HG03108 (cell line): ENCODE results near the gene ELSPBP1.
"Not testable (repeated sequence)": the region's sequence is repeated elsewhere in the genome, so short reads cannot be mapped to it uniquely, and the experiment has no call there.

Experiments
- ATAC-seq: cut with Tn5 transposase; IDR thresholded peaks from one replicate; pipeline ENCODE4 v1.9.1; 2021; ENCODE audit warnings: moderate library complexity; ENCODE audit not compliant: unreplicated experiment

Gene ELSPBP1

DNA sequence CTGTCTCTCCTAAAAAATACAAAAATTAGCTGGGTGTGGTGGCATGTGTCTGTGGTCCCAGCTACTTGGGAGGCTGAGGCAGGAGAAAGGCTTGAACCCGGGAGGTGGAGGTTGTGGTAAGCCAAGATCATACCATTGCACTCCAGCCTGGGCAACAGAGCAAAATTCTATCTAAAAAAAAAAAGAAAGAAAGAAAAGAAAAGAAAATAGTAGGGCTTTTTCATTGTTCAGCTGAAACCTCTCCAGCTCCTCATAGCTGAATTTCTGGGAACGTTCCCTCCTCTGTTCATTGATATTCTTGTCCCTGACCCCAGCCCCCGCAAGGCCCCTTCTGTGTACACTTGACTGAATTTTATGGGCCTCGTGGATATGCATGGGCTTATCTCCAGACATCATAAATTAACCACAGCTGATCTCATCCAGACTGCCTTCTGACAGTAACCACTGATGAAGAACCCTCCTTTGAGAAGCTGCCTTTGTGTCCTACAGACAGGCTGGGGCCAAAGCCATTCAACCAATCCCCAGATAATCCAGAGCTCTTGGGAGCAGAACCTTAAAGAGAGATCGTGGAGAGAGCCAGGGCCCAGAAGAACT lies at the start of gene ELSPBP1:
ELSPBP1 (plus strand) TSS at position 424 of the 594 bp plus-strand sequence. CDS start 14,036 bp downstream, outside the sequence.
- no peak for ATAC-seq

DNA sequence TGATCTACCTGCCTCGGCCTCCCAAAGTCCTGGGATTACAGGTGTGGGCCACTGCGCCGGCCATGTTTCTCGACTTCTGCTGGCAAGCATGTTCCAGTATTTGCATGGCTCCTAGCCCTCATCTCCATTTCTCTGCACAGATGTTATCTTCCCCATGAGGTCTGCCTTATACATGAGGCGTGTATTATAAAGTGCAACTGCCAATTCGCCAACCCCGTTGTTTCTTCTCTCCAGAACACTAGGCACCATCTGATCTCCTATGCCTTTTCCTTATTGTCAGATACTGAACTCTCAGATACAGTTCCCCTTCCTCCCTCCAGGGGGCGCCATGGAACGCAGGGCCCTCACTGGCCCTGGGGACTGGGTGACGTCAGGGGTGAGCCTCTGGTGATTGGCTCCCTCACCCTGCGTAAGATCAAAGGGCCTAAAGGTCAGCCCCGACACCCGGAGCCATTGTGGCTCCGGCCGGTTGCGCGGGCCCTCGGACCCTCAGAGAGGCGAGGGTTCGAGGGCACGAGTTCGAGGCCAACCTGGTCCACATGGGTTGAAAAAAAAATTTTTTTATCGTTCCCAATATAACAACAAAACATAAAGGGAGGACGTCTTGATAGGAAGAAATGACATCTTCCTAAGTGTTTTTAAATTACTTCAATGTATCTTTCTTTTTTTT lies 44.4 kb upstream of the ELSPBP1 start:
- not testable (repeated sequence) for ATAC-seq

DNA sequence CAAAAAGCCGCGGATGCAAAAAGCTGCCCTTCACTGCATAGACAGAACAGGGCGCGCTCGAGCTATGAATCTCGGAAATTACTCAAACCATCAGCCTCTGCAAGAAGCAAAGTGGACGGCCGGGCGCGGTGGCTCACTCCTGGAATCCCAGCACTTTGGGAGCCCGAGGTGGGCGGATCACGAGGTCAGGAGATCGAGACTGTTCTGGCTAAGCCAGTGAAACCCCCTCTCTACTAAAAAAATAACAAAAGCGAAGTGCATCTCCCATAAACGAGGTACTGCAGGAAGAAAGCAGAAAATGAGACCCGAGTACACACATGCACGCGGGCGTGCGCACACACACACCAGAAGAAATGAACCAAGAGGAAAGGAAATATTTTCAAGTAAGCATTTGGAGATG lies 42.3 kb upstream of the ELSPBP1 start:
- ATAC-seq, result not testable (repeated sequence)

DNA sequence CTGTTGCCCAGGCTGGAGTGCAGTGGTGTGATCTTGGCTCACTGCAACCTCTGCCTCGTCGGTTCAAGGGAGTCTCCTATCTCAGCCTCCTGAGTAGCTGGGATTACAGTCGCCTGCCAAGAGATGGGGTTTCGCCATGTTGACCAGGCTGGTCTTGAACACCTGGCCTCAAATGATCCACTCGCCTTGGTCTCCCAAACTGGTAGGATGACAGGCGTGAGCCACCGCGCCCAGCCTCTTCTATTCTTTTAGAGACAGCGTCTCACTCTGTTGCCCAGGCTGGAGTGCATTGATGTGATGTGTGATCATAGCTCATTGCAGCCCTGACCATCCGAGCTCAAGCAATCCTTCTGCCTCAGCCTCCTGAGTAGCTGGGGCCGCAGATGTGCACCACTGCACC lies 38.5 kb upstream of the ELSPBP1 start:
- ATAC-seq, result not testable (repeated sequence)

DNA sequence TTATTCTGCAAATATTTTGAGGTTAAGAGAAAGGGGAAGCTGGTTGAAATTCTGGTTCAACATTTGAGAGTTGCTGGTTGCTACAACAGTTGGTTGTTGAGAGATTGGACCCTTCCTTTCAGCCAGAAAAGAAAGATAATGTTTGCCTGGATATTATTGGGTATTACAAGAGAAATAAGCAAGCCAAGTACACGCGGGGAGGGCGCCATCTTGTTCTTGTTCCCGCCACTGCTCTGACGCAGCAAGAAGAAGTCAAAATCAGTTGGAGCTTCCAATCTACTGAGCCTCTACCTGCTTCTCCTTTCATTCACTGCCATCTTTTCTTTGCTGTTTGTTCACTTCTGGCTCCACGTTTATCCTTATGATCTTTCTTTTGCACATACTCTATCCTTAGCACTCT lies 20.9 kb upstream of the ELSPBP1 start:
- no peak for ATAC-seq

DNA sequence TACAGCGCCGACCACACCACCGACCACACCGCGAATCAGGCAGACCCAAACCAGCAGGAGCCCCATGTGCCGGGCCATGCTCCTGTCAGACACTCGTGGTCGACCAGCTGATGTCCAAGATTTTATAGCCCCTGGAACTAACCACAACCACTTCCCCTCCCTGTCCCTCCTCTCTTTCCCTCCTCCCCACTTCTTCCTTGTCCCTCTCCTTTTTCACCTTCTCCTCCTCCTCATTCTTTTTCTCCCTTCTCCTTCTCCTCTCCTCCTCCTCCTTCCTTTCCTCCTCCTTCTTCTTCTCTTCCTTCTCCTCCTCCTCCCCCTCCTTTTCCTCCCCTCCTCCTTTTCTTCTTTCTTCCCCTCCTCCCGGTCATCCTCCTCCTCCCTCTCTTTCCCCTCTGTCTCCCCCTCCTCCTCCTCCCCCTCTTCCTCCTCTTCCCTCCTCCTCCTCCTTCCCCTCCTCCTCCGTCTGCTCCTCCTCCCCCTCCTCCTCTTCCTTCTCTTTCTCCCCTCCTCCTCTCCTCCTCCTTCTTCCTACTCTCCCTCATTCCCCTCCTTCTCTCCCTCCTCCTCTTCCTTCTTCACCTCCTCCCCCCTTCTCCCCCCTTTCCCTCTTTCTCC lies 3.1 kb upstream of the ELSPBP1 start:
- ATAC-seq, result no peak

DNA sequence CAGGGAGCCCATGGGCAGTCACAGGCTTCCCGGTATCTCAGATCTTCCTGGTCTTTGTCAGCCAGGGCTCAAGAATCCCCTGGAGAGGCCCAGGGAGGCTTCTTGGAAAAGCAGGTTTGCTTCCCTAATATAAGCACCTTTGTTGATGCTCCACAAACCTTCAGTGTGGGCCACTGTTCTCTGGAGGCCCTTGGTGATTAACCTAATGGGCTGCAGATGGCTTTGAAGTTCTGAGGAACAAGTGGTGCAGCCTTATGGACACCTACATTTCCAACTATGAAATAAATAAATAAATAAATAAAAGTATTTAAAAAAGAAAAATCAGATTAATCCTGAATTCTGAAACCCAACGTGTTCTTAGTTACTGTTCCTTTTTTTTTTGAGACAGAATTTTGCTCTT lies 2.4 kb upstream of the ELSPBP1 start, which contains the start of gene BSPH1:
BSPH1 (minus strand) TSS at position 101 of the 400 bp plus-strand sequence; CDS start at position 12, 89 bp downstream.
- ATAC-seq, result no peak

DNA sequence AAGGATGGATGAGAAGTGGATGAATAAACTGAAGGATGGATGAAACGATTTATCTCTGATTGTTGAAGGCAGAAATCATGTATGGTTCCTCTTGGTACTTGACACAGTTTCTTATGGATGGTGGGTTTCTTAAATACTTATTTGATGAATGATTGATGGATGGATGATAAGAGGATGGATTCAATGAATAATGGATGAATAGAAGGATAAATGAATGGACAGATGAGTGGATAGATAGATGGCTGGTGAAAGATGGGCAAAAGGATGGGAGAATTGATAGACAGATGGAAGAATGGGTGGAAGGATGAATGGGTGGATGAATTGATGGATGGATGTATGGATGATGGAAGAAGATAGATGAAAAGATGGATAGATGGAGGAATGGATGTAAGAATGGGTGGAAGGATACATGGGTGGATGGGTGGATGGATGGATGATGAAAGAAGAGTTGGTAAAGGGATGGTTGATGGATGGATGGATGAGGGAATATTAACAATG lies 1.8 kb downstream of the ELSPBP1 start:
- ATAC-seq, result no peak

DNA sequence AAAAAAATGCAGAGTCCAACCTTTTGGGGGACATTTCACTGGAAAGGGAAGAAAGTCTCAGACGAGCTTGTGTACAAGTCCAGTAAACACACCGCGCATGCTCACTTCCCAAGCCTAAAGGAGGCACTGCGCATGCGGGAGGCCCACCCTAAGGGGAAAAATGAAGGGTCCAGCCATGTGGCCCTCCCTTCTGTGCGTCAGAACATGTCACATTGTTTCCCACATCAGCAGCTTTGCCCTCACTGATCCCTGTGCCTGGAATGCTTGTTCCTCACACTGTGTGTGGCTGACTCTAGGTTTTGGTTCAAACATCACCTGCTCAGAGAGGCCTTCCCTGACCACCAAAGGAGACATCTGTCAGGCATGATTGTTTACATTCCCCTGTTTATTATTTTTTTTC lies 4.4 kb downstream of the ELSPBP1 start:
- ATAC-seq, result no peak

DNA sequence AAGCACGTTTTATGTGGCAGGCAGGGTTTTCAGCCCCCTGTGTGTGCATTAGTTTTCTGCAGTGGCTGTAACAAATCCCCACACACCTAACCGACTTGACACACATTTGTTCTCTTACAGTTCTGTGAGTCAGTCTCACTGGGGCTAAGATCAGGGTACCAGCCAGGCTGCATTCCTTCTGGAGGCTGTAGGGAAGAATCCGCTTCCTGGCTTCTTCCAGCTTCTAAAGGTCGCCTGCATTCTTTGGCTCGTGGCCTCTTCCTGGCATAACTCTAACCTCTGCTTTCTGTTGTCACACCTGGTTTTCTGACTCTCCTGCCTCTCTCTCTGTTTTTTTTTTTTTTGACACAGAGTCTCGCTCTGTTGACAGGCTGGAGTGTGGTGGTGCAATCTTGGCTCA lies 6.4 kb downstream of the ELSPBP1 start:
- ATAC-seq, result no peak

DNA sequence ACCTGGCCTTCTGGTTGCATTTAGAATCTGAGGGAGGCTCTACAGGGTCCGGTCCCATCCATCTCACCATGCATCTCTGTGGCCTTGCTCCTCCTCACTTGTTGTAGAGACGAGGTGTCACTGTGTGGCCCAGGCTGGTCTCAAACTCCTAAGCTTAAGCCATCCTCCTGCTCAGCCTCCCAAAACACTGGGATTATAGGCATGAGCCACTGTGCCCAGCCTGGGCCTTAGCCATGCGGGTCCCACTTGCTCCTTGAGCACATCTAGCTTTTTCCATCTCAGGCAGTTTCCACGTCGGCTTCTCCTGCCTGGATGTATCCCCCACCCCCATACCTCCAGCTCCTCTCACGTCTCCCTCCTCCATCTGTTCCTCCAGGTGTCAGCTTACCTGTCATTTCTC lies 9.8 kb downstream of the ELSPBP1 start:
- ATAC-seq, result no peak

DNA sequence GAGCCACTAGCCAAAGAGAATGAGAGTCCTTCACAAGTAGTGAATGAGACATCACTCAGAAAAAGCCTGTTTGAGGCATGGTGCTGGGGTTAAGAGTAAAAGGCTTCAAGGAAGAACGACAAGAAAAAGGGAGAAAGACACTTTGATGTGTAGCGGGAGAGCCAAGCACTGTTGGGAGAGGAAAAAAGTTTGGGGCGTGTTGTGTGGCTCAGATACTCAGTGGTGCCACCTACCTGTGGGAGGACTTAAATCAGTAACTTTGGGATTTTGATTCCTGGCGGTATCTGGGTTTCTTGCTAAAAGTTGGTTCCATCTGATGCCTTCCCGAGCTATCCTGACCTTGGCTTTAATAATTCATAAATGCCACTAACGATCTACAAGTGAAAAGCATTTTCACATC lies 12.3 kb downstream of the ELSPBP1 start:
- ATAC-seq, result no peak

DNA sequence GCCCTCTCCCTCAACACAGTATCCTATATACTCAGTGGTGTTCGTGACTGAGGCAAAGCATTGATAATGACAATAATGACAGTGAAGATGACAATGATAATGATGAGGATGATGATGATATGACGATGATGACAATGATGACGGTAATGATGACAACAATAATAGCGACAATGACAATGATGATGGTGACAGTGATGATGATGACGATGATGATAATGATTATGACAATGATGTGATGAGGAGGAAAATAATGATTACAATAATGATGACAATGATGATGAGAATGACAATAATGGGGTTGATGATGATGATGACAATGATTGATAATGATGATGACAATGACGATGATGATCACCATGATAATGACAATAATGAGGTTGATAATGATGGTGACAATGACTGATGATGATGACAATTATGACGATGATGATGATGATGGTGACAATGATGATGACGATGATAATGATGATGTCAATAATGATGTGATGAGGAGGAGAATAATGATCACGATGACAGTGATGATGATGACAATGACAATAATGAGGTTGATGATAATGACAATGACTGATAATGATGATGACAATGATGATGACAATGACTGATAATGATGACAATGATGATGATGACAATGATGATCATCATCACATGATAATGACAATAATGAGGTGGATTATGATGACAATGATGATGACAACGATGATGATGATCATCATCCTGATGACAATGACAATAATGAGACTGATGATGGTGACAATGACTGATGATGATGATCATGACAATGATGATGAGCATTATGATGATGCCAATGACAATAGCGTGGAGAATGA lies 16.7 kb downstream of the ELSPBP1 start:
- no peak for ATAC-seq

DNA sequence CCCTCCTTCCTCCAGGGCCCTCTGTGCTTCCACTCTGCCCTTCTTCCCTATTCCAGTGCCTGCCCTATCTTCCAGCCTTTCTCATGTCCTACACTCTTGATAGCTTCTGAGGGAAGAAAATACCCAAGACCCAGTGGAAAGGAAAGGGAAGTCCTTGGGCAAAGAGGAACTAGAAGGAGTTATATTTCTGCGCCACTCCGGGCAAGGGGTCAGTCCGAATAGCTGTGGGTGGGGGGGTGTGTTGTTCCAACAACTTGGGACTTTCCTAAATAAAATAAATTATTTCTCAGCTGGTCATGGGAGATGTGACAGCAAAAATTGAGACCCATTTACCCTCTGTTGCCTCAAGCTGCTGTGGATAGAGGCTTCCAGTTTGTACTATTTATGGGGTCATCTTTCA lies 26.3 kb downstream of the ELSPBP1 start:
- ATAC-seq, result no peak

DNA sequence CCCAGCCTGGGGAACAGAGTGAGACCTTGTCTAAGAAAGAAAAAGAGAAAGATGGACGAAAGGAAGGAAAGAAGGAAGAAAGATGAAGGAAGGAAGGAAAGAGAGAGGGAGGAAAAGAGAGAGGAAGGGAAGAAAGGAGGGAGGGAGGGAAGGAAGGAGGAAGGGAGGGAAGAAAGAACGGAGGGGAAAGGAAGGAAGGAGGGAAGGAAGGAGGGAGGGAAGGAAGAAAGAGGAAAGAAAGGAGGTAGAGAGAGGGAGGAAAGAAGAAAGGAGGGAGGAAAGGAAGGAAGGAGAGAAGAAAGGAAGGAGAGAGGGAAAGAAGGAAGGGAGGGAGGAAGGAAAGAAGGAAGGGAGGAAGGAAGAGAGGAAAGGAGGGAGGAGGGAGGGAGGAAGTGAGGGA lies 28.6 kb downstream of the ELSPBP1 start:
- no peak for ATAC-seq

DNA sequence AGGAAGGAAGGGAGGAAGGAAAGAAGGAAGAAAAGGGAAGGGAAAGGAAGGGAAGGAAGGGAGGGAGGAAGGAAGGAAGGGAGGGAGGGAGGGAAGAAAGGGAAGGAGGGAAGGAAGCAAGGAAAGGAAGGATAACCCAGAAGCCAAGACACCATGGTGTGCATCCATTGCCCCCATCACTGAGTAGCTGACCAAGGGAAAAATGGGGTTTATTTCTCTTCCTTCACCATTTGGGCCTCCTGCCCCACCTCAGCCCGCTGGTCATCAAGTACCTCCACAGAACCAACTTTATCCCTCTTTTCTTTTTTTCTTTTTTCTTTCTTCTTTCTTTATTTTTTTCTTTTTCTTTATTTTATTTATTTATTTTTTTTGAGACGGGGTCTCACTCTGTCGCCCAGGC lies 29.1 kb downstream of the ELSPBP1 start:
- no peak for ATAC-seq

DNA sequence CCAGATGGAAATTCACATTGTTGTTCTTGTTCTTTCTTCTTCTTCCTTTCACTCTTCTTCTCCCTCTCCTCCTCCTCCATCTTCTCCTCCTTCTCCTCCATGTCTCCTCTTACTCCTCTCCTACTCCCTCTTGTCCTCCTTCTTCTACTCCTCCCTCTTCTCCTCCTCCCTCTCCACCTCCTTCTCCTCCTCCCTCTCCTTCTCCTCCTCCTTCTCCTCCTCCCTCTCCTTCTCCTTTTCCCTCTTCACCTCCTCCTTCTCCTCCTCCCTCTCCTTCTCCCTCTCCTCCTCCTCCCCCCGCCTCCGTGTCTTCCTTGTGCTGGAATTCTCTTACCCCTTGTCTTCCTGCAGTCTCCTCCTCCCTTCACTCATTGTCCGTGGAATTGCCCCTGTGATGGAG lies 31.0 kb downstream of the ELSPBP1 start:
- no peak for ATAC-seq

DNA sequence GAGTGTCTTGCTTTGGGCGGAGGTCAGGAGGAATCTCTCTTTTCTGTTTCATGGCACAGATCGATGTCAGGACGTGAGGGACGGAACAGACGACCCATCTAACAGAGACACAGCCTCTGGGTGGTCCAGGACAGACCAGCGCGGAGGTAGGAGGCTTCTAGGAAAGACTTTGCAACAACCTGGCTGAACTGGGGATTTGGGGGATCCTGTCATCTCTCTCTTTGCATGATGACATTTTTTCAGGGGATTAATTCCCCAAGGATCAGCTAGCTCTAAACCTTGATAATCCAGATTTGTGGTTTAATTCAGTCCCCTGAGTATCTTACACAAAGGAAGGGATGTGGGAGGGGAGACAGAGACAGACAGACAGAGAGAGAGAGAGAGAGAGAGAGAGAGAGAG lies 35.0 kb downstream of the ELSPBP1 start:
- ATAC-seq, result no peak

DNA sequence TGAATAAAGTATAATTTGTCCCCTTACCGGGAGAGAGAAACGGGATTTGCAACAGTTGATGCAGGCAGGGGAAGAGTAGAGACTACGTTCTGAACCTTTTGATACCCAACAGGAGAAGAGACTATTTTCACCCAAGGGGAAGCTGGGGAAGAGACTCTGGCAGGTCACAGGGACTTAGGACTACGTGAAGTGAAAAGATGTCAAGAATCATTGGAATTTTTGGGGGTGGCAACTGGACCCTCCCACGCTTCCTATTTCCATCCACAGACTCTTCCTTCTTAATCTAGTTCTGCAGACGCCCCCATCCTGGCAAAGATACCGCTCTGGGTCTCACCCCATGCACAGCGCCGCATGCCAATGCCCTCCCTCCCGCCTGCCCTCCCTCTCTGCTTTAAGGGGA lies 35.6 kb downstream of the ELSPBP1 start:
- ATAC-seq, result no peak

DNA sequence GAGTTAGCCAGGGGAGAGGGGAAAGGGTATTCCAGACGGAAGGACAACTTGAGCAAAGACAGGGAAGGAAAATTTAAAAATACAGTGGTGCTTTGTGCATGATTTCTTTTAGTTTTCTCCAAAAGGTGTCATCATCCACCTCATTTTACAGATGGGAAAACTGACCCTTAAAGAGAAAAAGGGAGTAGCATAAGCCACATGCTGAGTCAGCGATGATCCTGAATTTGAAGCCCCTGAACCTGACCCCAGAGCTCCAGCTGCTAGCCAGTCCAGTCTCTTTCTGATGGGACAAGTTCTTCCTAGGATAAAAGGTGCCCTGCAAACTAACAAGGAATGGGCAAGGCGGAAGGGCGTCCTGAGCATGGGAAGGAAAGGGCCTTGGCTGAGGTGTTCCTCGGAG lies 39.2 kb downstream of the ELSPBP1 start:
- ATAC-seq, result no peak

DNA sequence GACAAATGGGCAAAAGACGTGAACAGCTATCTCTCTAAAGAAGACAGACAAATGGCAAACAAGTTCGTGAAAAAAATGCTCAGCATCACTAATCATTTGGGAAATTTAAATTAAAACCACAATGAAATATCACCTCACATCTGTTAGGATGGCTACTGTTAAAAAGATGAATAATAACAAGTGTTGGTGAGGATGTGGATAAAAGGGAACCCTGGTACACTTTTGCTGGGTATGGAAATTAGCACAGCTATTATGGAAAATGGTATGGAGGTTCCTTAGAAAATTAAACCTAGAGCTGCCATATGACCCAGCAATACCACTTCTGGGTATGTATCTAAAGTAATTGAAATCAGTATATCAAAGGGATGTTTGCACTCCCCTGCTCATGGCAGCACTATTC lies 42.3 kb downstream of the ELSPBP1 start:
- no peak for ATAC-seq
